ENCODE data around the gene RSRC1.

- TF ChIP-seq, protein P1, sequence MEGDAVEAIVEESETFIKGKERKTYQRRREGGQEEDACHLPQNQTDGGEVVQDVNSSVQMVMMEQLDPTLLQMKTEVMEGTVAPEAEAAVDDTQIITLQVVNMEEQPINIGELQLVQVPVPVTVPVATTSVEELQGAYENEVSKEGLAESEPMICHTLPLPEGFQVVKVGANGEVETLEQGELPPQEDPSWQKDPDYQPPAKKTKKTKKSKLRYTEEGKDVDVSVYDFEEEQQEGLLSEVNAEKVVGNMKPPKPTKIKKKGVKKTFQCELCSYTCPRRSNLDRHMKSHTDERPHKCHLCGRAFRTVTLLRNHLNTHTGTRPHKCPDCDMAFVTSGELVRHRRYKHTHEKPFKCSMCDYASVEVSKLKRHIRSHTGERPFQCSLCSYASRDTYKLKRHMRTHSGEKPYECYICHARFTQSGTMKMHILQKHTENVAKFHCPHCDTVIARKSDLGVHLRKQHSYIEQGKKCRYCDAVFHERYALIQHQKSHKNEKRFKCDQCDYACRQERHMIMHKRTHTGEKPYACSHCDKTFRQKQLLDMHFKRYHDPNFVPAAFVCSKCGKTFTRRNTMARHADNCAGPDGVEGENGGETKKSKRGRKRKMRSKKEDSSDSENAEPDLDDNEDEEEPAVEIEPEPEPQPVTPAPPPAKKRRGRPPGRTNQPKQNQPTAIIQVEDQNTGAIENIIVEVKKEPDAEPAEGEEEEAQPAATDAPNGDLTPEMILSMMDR (IDR thresholded peaks at IDR 0.05; ENCODE audit: insufficient read depth, low read depth, low read length) = no peak
- no peak for TF ChIP-seq EZH2 (IDR thresholded peaks at IDR 0.05; ENCODE audit: insufficient read depth, low read length)
These were observed 11.4 kb downstream of the RSRC1 start for GRCh38 chr3:158121295-158121694.

Data from astrocyte (in vitro differentiated cells and primary cell).